Spleen (tissue), 7 donors: ENCODE results near the gene NPHP4.

ENCODE experiments used
- CTCF ChIP-seq, 11 experiments: fragments of 200-600 bp in 7 of 11; fragments of 450-650 bp in 4 of 11; sonication (generic) in 4 of 11; IDR thresholded peaks in 8 of 11; conservative IDR thresholded peaks in 3 of 11; 1 replicate in 7 of 11; 2 replicates in 4 of 11; pipeline versions ENCODE4 v1.4.0 to v1.8.0; 2016 to 2021; ENCODE audit warnings: antibody characterized with exemption in 11 of 11, inconsistent platforms in 4 of 11, mild to moderate bottlenecking in 1 of 11
- POLR2A ChIP-seq, 3 donors: fragments of 450-650 bp; IDR thresholded peaks; one replicate each; pipeline ENCODE4 v1.5.1; 2017; ENCODE audit warnings: antibody characterized with exemption in 3 of 3, mild to moderate bottlenecking in 1 of 3
- POLR2AphosphoS5 ChIP-seq, 3 donors: sonication (generic); formaldehyde crosslinking; IDR thresholded peaks; one replicate each; pipeline ENCODE4 v1.5.1; 2017; ENCODE audit warnings: antibody characterized with exemption in 3 of 3
- donor health status: DM: no; HTN: no; CAD: no; lungs with moderate emphysema.
- donor health status: DM: no; HTN: no; CAD: no.
- donor health status: DM: no; HTN: no; CAD: no.

- TF ChIP-seq CTCF (IDR thresholded peaks at IDR 0.05 in 8 of 11, conservative IDR thresholded peaks at IDR 0.05 in 3 of 11) (no peak), POLR2AphosphoS5 (IDR thresholded peaks at IDR 0.05) (no peak), POLR2A (IDR thresholded peaks at IDR 0.05) (no peak)
Observed at GRCh38 chr1:5865056-5865455, 127.2 kb downstream of the NPHP4 start.
